Measurements from ENCODE around the gene QDPR.

Gene QDPR

GRCh38 chr4:17492876-17493275 is 19.0 kb downstream of the QDPR start:
- Histone ChIP-seq H3K9ac (ENCODE audit: low read length) (no peak overlapping the region), H3K27me3 (ENCODE audit: low read length) (no peaks in the 10 kb centered on the region), H3F3A (ENCODE audit: insufficient read depth) (no peaks in the 10 kb centered on the region), H3K4me2 (ENCODE audit: low read depth, low read length, poor library complexity, severe bottlenecking) (no peak overlapping the region), H3K27ac (ENCODE audit: low read depth, low read length) (no peak overlapping the region), H3K4me3 (ENCODE audit: insufficient read depth, low read length, poor library complexity, severe bottlenecking) (no peak overlapping the region), H3K36me3 (ENCODE audit: low read length) (0 out of 2 replicates have a peak, but pooled peaks cover 5% of the 10 kb centered on the region), H3K9me2 (replicated peaks; ENCODE audit: insufficient read depth, low read length) (no peaks in the 10 kb centered on the region), H3K79me2 (ENCODE audit: insufficient read depth, low read length) (no peaks in the 10 kb centered on the region), H4K20me1 (ENCODE audit: low read depth, low read length) (no peaks in the 10 kb centered on the region), H2AFZ (ENCODE audit: low read depth, low read length, severe bottlenecking) (no peak overlapping the region), H3K9me3 (ENCODE audit: insufficient read depth, low read length) (no peaks in the 10 kb centered on the region)
- no peak for TF ChIP-seq CTCF (IDR thresholded peaks at IDR 0.05; ENCODE audit: insufficient read depth, low read length, poor library complexity, severe bottlenecking)
- no peak for TF ChIP-seq EZH2phosphoT487 (conservative IDR thresholded peaks at IDR 0.05; ENCODE audit: low read length)

- TF ChIP-seq EZH2phosphoT487 (conservative IDR thresholded peaks at IDR 0.05; ENCODE audit: low read length) (no peak), CTCF (IDR thresholded peaks at IDR 0.05; ENCODE audit: insufficient read depth, low read length, poor library complexity, severe bottlenecking) (no peak)
- Histone ChIP-seq H3K4me3 (ENCODE audit: insufficient read depth, low read length, poor library complexity, severe bottlenecking) (no peak overlapping the region), H3K9me3 (ENCODE audit: insufficient read depth, low read length) (no peaks in the 10 kb centered on the region), H2AFZ (ENCODE audit: low read depth, low read length, severe bottlenecking) (no peak overlapping the region), H3F3A (ENCODE audit: insufficient read depth) (no peaks in the 10 kb centered on the region), H3K4me2 (ENCODE audit: low read depth, low read length, poor library complexity, severe bottlenecking) (no peak overlapping the region), H3K9ac (ENCODE audit: low read length) (no peak overlapping the region), H3K79me2 (ENCODE audit: insufficient read depth, low read length) (no peaks in the 10 kb centered on the region), H4K20me1 (ENCODE audit: low read depth, low read length) (no peaks in the 10 kb centered on the region), H3K9me2 (replicated peaks; ENCODE audit: insufficient read depth, low read length) (no peaks in the 10 kb centered on the region), H3K27me3 (ENCODE audit: low read length) (no peaks in the 10 kb centered on the region), H3K36me3 (ENCODE audit: low read length) (0 out of 2 replicates have a peak, but pooled peaks cover 5% of the 10 kb centered on the region), H3K27ac (ENCODE audit: low read depth, low read length) (no peak overlapping the region)
Measured at GRCh38 chr4:17492058-17492741, 19.7 kb downstream of the QDPR start.

GRCh38 chr4:17491196-17491595 is 20.7 kb downstream of the QDPR start:
- TF ChIP-seq CTCF (IDR thresholded peaks at IDR 0.05; ENCODE audit: insufficient read depth, low read length, poor library complexity, severe bottlenecking) (no peak), EZH2phosphoT487 (conservative IDR thresholded peaks at IDR 0.05; ENCODE audit: low read length) (no peak)
- H3K9me3 ChIP-seq (ENCODE audit: insufficient read depth, low read length): no peaks in the 10 kb centered on the region
- H4K20me1 ChIP-seq (ENCODE audit: low read depth, low read length): no peaks in the 10 kb centered on the region
- no peaks in the 10 kb centered on the region for H3K27me3 ChIP-seq (ENCODE audit: low read length)
- no peak overlapping the region for H3K9ac ChIP-seq (ENCODE audit: low read length)
- H3K4me3 ChIP-seq (ENCODE audit: insufficient read depth, low read length, poor library complexity, severe bottlenecking): no peak overlapping the region
- no peak overlapping the region for H2AFZ ChIP-seq (ENCODE audit: low read depth, low read length, severe bottlenecking)
- no peak overlapping the region for H3K27ac ChIP-seq (ENCODE audit: low read depth, low read length)
- no peaks in the 10 kb centered on the region for H3K9me2 ChIP-seq (replicated peaks; ENCODE audit: insufficient read depth, low read length)
- 0 out of 2 replicates have a peak, but pooled peaks cover 5% of the 10 kb centered on the region for H3K36me3 ChIP-seq (ENCODE audit: low read length)
- H3F3A ChIP-seq (ENCODE audit: insufficient read depth): no peaks in the 10 kb centered on the region
- H3K79me2 ChIP-seq (ENCODE audit: insufficient read depth, low read length): no peaks in the 10 kb centered on the region
- H3K4me2 ChIP-seq (ENCODE audit: low read depth, low read length, poor library complexity, severe bottlenecking): no peak overlapping the region
